Caco-2 (cell line): Measurements from ENCODE around the gene ARSB. TPM values are rescaled to one million over a fixed set of nuclear protein-coding genes. Genes with fewer than 3 reads are reported as not detected.

ENCODE experiments used
- BruUV-seq: library from RNA; stranded (reverse); fragments of 400-500 nt; replicated peaks from 2 replicates; lab custom pipeline; 2021; lab: Mats Ljungman, UMichigan
- CTCF ChIA-PET: fragments of 300-600 bp; sonication (Branson Sonifier 250); formaldehyde crosslinking; loops from one replicate; lab custom pipeline; 2022; ENCODE audit warnings: antibody characterized with exemption; lab: Charles Lee
- POLR2A ChIA-PET: fragments of 300-600 bp; sonication (Branson Sonifier 250); formaldehyde crosslinking; loops from one replicate; lab custom pipeline; 2022; ENCODE audit warnings: antibody characterized with exemption; lab: Charles Lee
- DNase-seq, 2 experiments: peaks; one replicate each; pipeline versions ENCODE4 v3.0.0 to v3.0.0-alpha.2; 2020 to 2022
- H3K27me3 ChIP-seq: replicated peaks from 2 replicates; pipeline ENCODE4 v1.6.0; 2011; ENCODE audit warnings: low read length; ENCODE audit not compliant: control insufficient read depth, insufficient read depth
- H3K36me3 ChIP-seq: 2 replicates; pipeline ENCODE4 v1.5.1; 2011; ENCODE audit warnings: low read length; ENCODE audit not compliant: control insufficient read depth, insufficient read depth
- H3K4me1 ChIP-seq: fragments of 250-450 bp; sonication (Bioruptor Pico); 2 replicates; pipeline ENCODE4 v1.5.1; 2020; ENCODE audit warnings: mild to moderate bottlenecking
- H3K4me3 ChIP-seq: 2 replicates; pipeline ENCODE4 v1.5.1; 2011; ENCODE audit warnings: low read depth, mild to moderate bottlenecking, control low read depth, low read length
- H3K9me3 ChIP-seq: fragments of 250-450 bp; sonication (Bioruptor Pico); 2 replicates; pipeline ENCODE4 v1.5.1; 2020; ENCODE audit warnings: mild to moderate bottlenecking, moderate library complexity
- H3K27ac Mint-ChIP-seq: one replicate; pipeline ENCODE4 v1.8.0; 2022; ENCODE audit warnings: mixed read lengths; ENCODE audit not compliant: unreplicated experiment
- H3K27me3 Mint-ChIP-seq: one replicate; pipeline ENCODE4 v1.8.0; 2022; ENCODE audit warnings: mixed read lengths; ENCODE audit not compliant: insufficient read depth, unreplicated experiment
- H3K36me3 Mint-ChIP-seq: one replicate; pipeline ENCODE4 v1.8.0; 2022; ENCODE audit warnings: mild to moderate bottlenecking, mixed read lengths; ENCODE audit not compliant: insufficient read depth, unreplicated experiment
- H3K4me1 Mint-ChIP-seq: one replicate; pipeline ENCODE4 v1.8.0; 2022; ENCODE audit warnings: low read depth, mixed read lengths; ENCODE audit not compliant: unreplicated experiment
- H3K4me3 Mint-ChIP-seq: one replicate; pipeline ENCODE4 v1.8.0; 2022; ENCODE audit warnings: mild to moderate bottlenecking, moderate library complexity, mixed read lengths; ENCODE audit not compliant: unreplicated experiment
- H3K9me3 Mint-ChIP-seq: one replicate; pipeline ENCODE4 v1.8.0; 2022; ENCODE audit warnings: mixed read lengths; ENCODE audit not compliant: unreplicated experiment
- intact Hi-C: fragments of 100-400 bp; cut with micrococcal nuclease; formaldehyde crosslinking; loops from one replicate; pipeline ENCODE4 v1.10.0; 2022; ENCODE audit not compliant: unreplicated experiment
- total RNA-seq: library from RNA; stranded (reverse); gene quantifications from 2 replicates; pipeline ENCODE4 v1.2.3, GENCODE V29; 2022
- TF ChIP-seq, protein P1 (sequence below), 2 experiments: fragments of 200-600 bp in 1 of 2; IDR thresholded peaks; 1 replicate in 1 of 2; 2 replicates in 1 of 2; pipeline versions ENCODE4 v1.5.1 to v1.8.0; 2011 to 2022; ENCODE audit warnings: antibody characterized with exemption in 1 of 2, control low read depth in 1 of 2, inconsistent platforms in 1 of 2, low read depth in 1 of 2, low read length in 1 of 2, mild to moderate bottlenecking in 1 of 2, moderate library complexity in 1 of 2; ENCODE audit not compliant: insufficient read depth in 1 of 2, severe bottlenecking in 1 of 2, unreplicated experiment in 1 of 2

The ARSB gene
- total RNA-seq, 1 experiment from 2014 or later: 17.4 TPM

DNA sequence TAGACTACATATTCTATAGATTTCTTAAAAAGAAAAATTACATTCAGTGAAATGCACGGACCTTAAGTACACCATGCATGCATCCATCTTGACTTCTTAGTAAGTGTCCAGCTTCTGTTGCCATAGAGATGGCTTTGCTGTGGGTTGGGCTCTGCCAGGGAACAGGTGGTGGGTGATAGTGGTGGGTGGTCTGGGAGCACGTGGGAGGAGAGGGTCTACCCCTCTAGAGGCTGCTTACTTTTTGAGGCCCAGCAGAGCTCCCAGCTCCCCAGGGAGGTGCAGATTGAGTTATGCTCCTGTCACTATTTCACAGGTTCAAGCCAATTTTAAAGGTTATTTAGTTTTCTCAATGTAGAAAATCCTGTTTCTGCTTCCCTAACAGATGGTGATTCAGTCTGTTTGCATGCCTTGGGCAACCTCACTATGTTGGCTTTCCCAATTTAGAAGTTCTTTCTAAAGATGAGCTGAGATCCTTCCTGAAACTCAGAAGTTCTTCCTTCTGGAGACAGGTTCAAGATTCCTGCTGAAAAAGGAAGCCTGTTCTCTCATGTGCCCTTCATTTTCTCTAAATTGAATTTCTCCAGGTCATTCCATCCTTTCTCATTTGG, 229.2 kb downstream of the ARSB start:
- no TSS peak for BruUV-seq
- Histone ChIP-seq H3K4me1 (peaks cover 28% of the 10 kb centered on the region), H3K9me3 (no peaks in the 10 kb centered on the region), H3K36me3 (no peaks in the 10 kb centered on the region), H3K27me3 (no peaks in the 10 kb centered on the region; the same call in 1 of the 2 replicates), H3K4me3 (no peak overlapping the region)
- no peaks in the 10 kb centered on the region for H3K36me3 Mint-ChIP-seq
- H3K27me3 Mint-ChIP-seq: no peaks in the 10 kb centered on the region
- TF ChIP-seq, protein P1, sequence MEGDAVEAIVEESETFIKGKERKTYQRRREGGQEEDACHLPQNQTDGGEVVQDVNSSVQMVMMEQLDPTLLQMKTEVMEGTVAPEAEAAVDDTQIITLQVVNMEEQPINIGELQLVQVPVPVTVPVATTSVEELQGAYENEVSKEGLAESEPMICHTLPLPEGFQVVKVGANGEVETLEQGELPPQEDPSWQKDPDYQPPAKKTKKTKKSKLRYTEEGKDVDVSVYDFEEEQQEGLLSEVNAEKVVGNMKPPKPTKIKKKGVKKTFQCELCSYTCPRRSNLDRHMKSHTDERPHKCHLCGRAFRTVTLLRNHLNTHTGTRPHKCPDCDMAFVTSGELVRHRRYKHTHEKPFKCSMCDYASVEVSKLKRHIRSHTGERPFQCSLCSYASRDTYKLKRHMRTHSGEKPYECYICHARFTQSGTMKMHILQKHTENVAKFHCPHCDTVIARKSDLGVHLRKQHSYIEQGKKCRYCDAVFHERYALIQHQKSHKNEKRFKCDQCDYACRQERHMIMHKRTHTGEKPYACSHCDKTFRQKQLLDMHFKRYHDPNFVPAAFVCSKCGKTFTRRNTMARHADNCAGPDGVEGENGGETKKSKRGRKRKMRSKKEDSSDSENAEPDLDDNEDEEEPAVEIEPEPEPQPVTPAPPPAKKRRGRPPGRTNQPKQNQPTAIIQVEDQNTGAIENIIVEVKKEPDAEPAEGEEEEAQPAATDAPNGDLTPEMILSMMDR (IDR thresholded peaks at IDR 0.05; ENCODE audit: insufficient read depth in 1 of 2, low read depth in 1 of 2, low read length in 1 of 2, severe bottlenecking in 1 of 2, unreplicated experiment in 1 of 2): no peak
- intact Hi-C loops: loop anchor here (5.0 kb wide), 1 partner anchor 36 kb away; no protein-coding TSS in a partner anchor
- CTCF ChIA-PET: no interaction called here
- peak overlapping the region; percentile 29 for H3K27ac Mint-ChIP-seq
- peaks cover 26% of the 10 kb centered on the region for H3K4me1 Mint-ChIP-seq
- H3K4me3 Mint-ChIP-seq: no peak overlapping the region
- POLR2A ChIA-PET: no interaction called here
- peaks cover 9% of the 10 kb centered on the region for H3K9me3 Mint-ChIP-seq
- no peak for DNase-seq

DNA sequence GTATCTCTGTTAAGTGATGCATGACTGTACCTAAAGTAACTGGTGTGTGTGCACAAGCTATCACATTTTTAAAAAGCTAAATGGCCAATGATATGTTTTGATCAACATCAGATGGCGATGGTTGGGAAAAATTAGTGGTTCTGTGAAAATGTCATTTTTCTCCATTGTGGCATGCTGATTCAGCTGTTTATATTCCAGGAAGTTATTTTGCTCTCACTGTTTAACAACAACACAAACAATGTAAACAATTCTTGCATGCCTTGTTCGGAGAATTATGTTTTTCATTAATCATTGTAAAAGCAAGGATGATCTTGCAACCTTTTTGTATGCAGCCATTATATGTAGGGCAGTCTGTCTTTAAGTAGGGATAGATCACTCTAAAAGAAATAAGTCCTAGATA, 230.5 kb downstream of the ARSB start:
- intact Hi-C loops: loop anchor here (5.0 kb wide), 1 partner anchor 38 kb away; no protein-coding TSS in a partner anchor
- ChIA-PET CTCF (no interaction called here), POLR2A (no interaction called here)
- H3K4me1 ChIP-seq: peaks cover 28% of the 10 kb centered on the region
- DNase-seq: no peak
- BruUV-seq: no TSS peak
- no peaks in the 10 kb centered on the region; the same call in 1 of the 2 replicates for H3K27me3 ChIP-seq
- Mint-ChIP-seq H3K9me3 (no peaks in the 10 kb centered on the region), H3K27me3 (no peaks in the 10 kb centered on the region), H3K36me3 (no peaks in the 10 kb centered on the region), H3K4me3 (no peak overlapping the region), H3K4me1 (peaks cover 20% of the 10 kb centered on the region), H3K27ac (no peak overlapping the region)
- TF ChIP-seq, protein P1 (IDR thresholded peaks at IDR 0.05; ENCODE audit: insufficient read depth in 1 of 2, low read depth in 1 of 2, low read length in 1 of 2, severe bottlenecking in 1 of 2, unreplicated experiment in 1 of 2): no peak
- H3K4me3 ChIP-seq: no peak overlapping the region
- no peaks in the 10 kb centered on the region for H3K9me3 ChIP-seq
- no peaks in the 10 kb centered on the region for H3K36me3 ChIP-seq

DNA sequence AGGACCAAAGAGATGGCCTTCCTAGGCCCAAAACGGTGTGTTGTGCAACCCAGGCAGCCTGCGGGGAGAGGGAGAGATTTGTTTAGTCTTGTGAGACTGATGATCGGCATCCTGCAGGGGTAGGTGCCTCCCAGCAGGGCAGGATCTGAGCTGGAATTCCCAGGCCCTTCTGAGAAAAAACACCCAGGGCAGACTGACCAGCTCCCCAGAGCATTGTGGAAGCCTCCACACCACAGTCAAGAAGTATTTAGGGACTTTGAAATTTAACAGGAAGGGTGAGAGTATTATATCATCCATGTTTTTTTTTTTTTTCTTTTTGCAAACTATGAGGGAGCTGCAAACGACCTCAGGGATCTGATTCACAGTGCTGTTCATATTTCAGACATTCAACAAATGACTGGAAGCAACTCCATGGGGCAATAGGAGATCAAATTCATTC, 232.0 kb downstream of the ARSB start:
- Histone ChIP-seq H3K9me3 (no peaks in the 10 kb centered on the region), H3K27me3 (no peaks in the 10 kb centered on the region; the same call in 1 of the 2 replicates), H3K36me3 (no peaks in the 10 kb centered on the region), H3K4me1 (peaks cover 20% of the 10 kb centered on the region), H3K4me3 (no peak overlapping the region)
- Mint-ChIP-seq H3K4me3 (no peak overlapping the region), H3K36me3 (no peaks in the 10 kb centered on the region), H3K9me3 (no peaks in the 10 kb centered on the region), H3K4me1 (peaks cover 18% of the 10 kb centered on the region), H3K27ac (no peak overlapping the region), H3K27me3 (no peaks in the 10 kb centered on the region)
- TF ChIP-seq, protein P1 (IDR thresholded peaks at IDR 0.05; ENCODE audit: insufficient read depth in 1 of 2, low read depth in 1 of 2, low read length in 1 of 2, severe bottlenecking in 1 of 2, unreplicated experiment in 1 of 2): no peak
- BruUV-seq: no TSS peak
- intact Hi-C loops: no loop called here
- POLR2A ChIA-PET: interaction anchor here (0.7 kb wide), 1 partner anchor 176 kb away, joined by 5 read pairs; no protein-coding TSS in a partner anchor
- CTCF ChIA-PET: interaction anchor here (0.6 kb wide), 1 partner anchor 732 kb away, joined by 3 read pairs; no protein-coding TSS in a partner anchor
- DNase-seq: no peak
